Measurements from ENCODE around the gene LRRFIP1. TPM values are rescaled to one million over a fixed set of nuclear protein-coding genes. Genes with fewer than 3 reads are reported as not detected.

The LRRFIP1 gene
- total and polyA plus RNA-seq, 2 donors (not counting 3 experiments of a cell fraction or from before 2014, with no cell fraction given) = 39.2 to 179 TPM

DNA sequence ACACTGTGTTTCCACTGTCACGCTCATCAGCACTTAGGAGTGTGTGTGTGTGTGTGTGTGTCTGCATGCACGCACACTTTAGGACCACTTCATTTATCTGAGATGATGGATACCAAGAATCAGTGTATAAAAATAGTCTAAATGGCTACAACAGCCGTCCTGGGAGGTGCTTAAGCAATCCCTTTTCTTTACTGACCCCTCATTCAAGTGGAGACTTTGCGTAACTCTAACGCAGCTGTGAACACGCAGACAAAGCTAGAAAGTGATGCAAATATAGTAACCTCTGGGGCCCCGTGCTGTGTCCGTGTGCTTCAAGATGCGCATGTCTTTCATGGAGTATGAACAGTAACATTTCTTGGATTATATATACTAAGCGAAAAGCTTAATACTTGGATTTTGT, 130.8 kb downstream of the LRRFIP1 start:
- H3K9me1 ChIP-seq (replicated peaks; ENCODE audit: control insufficient read depth, extremely low read depth, insufficient read depth, low read length) = no peaks in the 10 kb centered on the region
- H3K9me3 ChIP-seq (replicated peaks; ENCODE audit: control insufficient read depth, insufficient read depth, low read length) = no peaks in the 10 kb centered on the region
- POLR2A ChIA-PET = no interaction called here
- H3K27me3 ChIP-seq (ENCODE audit: control insufficient read depth in 2 of 2, insufficient read depth in 2 of 2, low read length in 2 of 2) = no peaks in the 10 kb centered on the region
- DNase-seq (ENCODE audit: low read depth, low spot score) (no peak), FAIRE-seq (no peak)
- dilution Hi-C loops (cut with MboI; ENCODE audit: extremely low pct_ligation_motif_present, low sequenced_read_pairs) (no loop called here), intact Hi-C loops (cut with micrococcal nuclease) (no loop called here)
- no peak overlapping the region for H3K4me3 ChIP-seq (replicated peaks in 1 of 3; ENCODE audit: insufficient read depth in 1 of 3, low read depth in 1 of 3, low read length in 3 of 3)
- peaks cover 35 to 48% of the 10 kb centered on the region in 2 experiments for H3K36me3 ChIP-seq (ENCODE audit: control insufficient read depth in 2 of 2, extremely low read depth in 1 of 2, insufficient read depth in 2 of 2, low read length in 2 of 2)
- BruUV-seq (replicated peaks) = no TSS peak
- H3K4me1 ChIP-seq (ENCODE audit: control insufficient read depth, extremely low read depth, insufficient read depth, low read length) = no peaks in the 10 kb centered on the region
- H3K79me2 ChIP-seq (ENCODE audit: control insufficient read depth, insufficient read depth, low read length) = no peaks in the 10 kb centered on the region
- H3K9ac ChIP-seq (replicated peaks; ENCODE audit: extremely low read depth, insufficient read depth, low read length) = no peak overlapping the region
- CTCF ChIA-PET = no interaction called here
- no peaks in the 10 kb centered on the region for H4K20me1 ChIP-seq (replicated peaks; ENCODE audit: control insufficient read depth, extremely low read depth, insufficient read depth, low read length)
- no peak overlapping the region for H3K4me2 ChIP-seq (ENCODE audit: insufficient read depth, low read length)
- no peak overlapping the region for H3K27ac ChIP-seq (ENCODE audit: insufficient read depth, low read depth, low read length)
- H2AFZ ChIP-seq (ENCODE audit: low read depth, low read length) = no peak overlapping the region
- no peak for TF ChIP-seq POLR2AphosphoS5 (IDR thresholded peaks at IDR 0.05; ENCODE audit: insufficient read depth, low read depth, low read length)
- TF ChIP-seq POLR2A (IDR thresholded peaks at IDR 0.05; ENCODE audit: low read depth, low read length) = no peak
- TF ChIP-seq MYC (IDR thresholded peaks at IDR 0.05; ENCODE audit: low read depth, low read length) = no peak
- TF ChIP-seq FOS (IDR thresholded peaks at IDR 0.05; ENCODE audit: borderline replicate concordance, insufficient read depth, low read length) = no peak
- TF ChIP-seq, protein P1, sequence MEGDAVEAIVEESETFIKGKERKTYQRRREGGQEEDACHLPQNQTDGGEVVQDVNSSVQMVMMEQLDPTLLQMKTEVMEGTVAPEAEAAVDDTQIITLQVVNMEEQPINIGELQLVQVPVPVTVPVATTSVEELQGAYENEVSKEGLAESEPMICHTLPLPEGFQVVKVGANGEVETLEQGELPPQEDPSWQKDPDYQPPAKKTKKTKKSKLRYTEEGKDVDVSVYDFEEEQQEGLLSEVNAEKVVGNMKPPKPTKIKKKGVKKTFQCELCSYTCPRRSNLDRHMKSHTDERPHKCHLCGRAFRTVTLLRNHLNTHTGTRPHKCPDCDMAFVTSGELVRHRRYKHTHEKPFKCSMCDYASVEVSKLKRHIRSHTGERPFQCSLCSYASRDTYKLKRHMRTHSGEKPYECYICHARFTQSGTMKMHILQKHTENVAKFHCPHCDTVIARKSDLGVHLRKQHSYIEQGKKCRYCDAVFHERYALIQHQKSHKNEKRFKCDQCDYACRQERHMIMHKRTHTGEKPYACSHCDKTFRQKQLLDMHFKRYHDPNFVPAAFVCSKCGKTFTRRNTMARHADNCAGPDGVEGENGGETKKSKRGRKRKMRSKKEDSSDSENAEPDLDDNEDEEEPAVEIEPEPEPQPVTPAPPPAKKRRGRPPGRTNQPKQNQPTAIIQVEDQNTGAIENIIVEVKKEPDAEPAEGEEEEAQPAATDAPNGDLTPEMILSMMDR (IDR thresholded peaks at IDR 0.05; ENCODE audit: extremely low read depth in 1 of 2, insufficient read depth in 1 of 2, low read depth in 1 of 2, low read length in 2 of 2) = no peak
- no peak for TF ChIP-seq MAX (IDR thresholded peaks at IDR 0.05; ENCODE audit: insufficient read depth, insufficient read length)
- TF ChIP-seq GATA2 (IDR thresholded peaks at IDR 0.05; ENCODE audit: insufficient read depth, insufficient read length, low read depth, low read length) = no peak
- no peak for TF ChIP-seq JUN (IDR thresholded peaks at IDR 0.05; ENCODE audit: borderline replicate concordance, insufficient read depth, insufficient read length, low read depth)
- TF ChIP-seq EZH2 (IDR thresholded peaks at IDR 0.05; ENCODE audit: borderline replicate concordance, low read depth, low read length, severe bottlenecking) = no peak

All from endothelial cell of umbilical vein (primary cell).